Measurements from ENCODE around the gene NCKAP5.

Gene NCKAP5

DNA sequence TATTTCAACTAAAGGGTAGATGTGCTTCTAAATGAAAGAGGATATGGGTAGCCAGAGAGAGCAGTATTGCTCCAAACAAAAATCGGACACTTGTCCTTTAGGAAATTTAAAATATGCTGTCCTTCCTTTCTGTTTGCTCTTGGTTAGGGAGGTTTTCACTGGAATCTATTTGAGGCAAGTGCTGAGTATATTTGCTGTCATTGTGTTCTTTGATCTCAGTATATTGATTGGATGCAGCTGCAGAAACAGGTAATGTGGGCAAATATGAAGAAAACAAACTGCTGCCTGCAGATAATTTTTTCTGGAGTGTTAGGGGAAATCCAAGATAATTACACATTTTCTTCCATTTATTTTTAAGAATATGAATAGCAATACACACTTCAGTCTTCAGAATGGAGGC lies 410.2 kb downstream of the NCKAP5 start:
- DNase-seq (ENCODE audit: low spot score): no peak
- TF ChIP-seq, protein P1, sequence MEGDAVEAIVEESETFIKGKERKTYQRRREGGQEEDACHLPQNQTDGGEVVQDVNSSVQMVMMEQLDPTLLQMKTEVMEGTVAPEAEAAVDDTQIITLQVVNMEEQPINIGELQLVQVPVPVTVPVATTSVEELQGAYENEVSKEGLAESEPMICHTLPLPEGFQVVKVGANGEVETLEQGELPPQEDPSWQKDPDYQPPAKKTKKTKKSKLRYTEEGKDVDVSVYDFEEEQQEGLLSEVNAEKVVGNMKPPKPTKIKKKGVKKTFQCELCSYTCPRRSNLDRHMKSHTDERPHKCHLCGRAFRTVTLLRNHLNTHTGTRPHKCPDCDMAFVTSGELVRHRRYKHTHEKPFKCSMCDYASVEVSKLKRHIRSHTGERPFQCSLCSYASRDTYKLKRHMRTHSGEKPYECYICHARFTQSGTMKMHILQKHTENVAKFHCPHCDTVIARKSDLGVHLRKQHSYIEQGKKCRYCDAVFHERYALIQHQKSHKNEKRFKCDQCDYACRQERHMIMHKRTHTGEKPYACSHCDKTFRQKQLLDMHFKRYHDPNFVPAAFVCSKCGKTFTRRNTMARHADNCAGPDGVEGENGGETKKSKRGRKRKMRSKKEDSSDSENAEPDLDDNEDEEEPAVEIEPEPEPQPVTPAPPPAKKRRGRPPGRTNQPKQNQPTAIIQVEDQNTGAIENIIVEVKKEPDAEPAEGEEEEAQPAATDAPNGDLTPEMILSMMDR (IDR thresholded peaks at IDR 0.05; ENCODE audit: borderline replicate concordance, control extremely low read depth, extremely low read depth, insufficient read depth, missing control alignments): no peak
- in situ Hi-C loops (cut with MboI; ENCODE audit: low sequenced_read_pairs, unreplicated experiment): loop anchor here (25.0 kb wide), 1 partner anchor 496 kb away; the partner anchor contains the start of gene LYPD1

DNA sequence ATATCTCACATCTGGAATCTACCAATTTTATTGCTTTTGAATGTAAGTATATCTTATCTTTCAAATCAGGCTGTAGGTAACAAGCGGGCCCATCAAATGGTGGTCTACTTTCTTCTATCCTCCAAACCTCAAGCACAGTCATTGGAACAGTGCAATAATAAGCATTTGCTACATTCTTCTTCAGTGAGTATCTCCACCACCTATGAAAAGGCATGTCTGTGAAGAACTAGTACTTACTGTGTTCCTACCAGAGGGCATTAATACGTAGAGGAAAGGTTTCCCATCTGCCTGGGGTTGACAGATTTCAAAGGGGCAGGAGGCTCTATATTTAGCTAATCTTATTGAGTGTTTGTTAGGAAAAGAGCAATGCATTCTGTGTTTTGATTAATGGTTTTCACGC lies 411.1 kb downstream of the NCKAP5 start:
- TF ChIP-seq, protein P1 (IDR thresholded peaks at IDR 0.05; ENCODE audit: borderline replicate concordance, control extremely low read depth, extremely low read depth, insufficient read depth, missing control alignments): no peak
- no peak for DNase-seq (ENCODE audit: low spot score)
- in situ Hi-C loops (cut with MboI; ENCODE audit: low sequenced_read_pairs, unreplicated experiment): loop anchor here (25.0 kb wide), 1 partner anchor 495 kb away; the partner anchor contains the start of gene LYPD1

DNA sequence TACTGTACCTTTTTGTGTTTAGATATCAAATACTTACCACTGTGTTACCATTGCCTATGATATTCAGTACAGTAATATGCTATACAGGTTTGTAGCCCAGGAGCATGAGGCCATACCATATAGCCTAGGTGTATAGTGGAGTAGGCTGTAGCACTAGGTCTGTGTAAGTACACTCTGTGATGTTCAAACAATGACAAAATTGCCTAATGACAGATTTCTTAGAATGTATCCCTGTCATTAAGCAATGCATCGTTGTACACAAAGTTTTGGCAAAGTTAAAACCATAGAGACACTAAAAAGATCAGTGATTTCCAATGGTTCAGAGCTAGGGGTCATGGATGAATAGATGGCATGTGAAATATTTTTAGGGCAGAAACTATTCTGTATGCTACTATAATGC lies 415.5 kb downstream of the NCKAP5 start:
- in situ Hi-C loops (cut with MboI; ENCODE audit: low sequenced_read_pairs, unreplicated experiment): loop anchor here (25.0 kb wide), 1 partner anchor 490 kb away; the partner anchor contains the start of gene LYPD1
- no peak for DNase-seq (ENCODE audit: low spot score)
- TF ChIP-seq, protein P1 (IDR thresholded peaks at IDR 0.05; ENCODE audit: borderline replicate concordance, control extremely low read depth, extremely low read depth, insufficient read depth, missing control alignments): no peak

DNA sequence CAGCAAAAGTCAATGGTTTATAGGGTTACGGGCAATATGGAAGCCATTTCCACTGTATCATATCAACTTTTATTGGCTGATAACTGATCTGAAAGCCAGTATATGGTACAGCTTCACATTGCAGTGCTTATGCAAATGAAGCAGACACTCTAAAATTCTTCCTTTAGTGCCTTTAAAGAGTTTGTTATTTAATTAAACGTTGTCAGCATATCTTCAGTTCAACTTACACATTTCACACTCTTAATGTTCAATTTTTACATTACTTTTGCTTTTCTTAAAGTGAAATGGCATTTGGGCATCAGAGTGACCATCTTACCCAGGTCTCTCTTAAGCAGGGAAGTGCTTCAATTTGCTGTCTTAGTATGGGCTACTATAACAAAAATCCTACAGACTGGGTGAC lies 420.1 kb downstream of the NCKAP5 start:
- TF ChIP-seq, protein P1 (IDR thresholded peaks at IDR 0.05; ENCODE audit: borderline replicate concordance, control extremely low read depth, extremely low read depth, insufficient read depth, missing control alignments): no peak
- no peak for DNase-seq (ENCODE audit: low spot score)
- in situ Hi-C loops (cut with MboI; ENCODE audit: low sequenced_read_pairs, unreplicated experiment): no loop called here

DNA sequence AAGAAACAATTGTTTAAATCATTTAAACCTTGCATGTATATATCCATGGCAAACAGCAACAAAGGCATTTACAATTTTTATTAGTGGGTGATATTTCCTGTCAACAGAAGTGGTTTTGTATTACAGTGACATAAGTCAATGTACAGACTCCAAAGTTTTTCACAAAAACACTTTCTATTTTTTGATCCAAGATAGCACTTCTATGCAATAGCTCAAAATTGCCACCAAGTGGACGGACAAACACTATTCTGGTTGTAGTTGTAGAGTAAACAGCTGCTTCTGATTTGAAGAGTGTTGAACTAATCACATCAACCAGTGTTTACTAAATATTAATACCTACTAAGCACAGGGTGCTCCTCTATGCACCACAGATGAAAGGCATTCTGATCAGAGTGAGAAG lies 421.4 kb downstream of the NCKAP5 start:
- no peak for DNase-seq (ENCODE audit: low spot score)
- in situ Hi-C loops (cut with MboI; ENCODE audit: low sequenced_read_pairs, unreplicated experiment): no loop called here

DNA sequence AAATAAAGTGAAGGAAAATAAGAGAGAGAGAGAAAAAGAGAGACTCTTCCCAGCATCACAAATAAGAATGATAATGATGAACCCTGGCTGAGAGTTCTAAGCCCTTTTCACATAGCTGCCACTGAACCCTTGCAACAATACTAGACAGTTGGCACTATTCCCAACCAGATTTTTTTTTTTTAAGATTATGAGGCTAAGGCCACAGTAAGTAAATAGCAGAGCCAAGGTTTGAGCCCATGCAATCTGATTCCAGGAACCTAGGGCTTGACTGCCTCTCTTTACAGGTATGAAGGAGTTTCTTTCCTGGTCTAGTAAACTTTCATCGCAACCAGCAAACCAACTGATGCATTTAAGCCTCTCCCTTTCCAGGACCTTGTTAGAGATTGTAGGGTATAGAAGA lies 424.6 kb downstream of the NCKAP5 start:
- in situ Hi-C loops (cut with MboI; ENCODE audit: low sequenced_read_pairs, unreplicated experiment): no loop called here
- TF ChIP-seq, protein P1 (IDR thresholded peaks at IDR 0.05; ENCODE audit: borderline replicate concordance, control extremely low read depth, extremely low read depth, insufficient read depth, missing control alignments): no peak
- DNase-seq (ENCODE audit: low spot score): no peak

More for the DNA sequence above, 421.4 kb downstream of the NCKAP5 start:
- TF ChIP-seq, protein P1 (IDR thresholded peaks at IDR 0.05; ENCODE audit: borderline replicate concordance, control extremely low read depth, extremely low read depth, insufficient read depth, missing control alignments): no peak
